Thymus (tissue), 11 donors: ENCODE results near the gene MB21D2. TPM values are rescaled to one million over a fixed set of nuclear protein-coding genes. Genes with fewer than 3 reads are reported as not detected.
"Not testable (repeated sequence)": the region's sequence is repeated elsewhere in the genome, so short reads cannot be mapped to it uniquely, and the experiment has no call there.

Experiments
- DNase-seq, 9 donors: peaks; one replicate each; pipeline ENCODE4 v3.0.0-alpha.2; 2013; ENCODE audit warnings: low spot score in 9 of 9, low read depth in 6 of 9, missing footprints in 1 of 9
- H3K27ac ChIP-seq, 2 donors: one replicate each; pipeline ENCODE4 v1.5.1; 2013; ENCODE audit warnings: control low read depth in 1 of 2, low read depth in 1 of 2, low read length in 1 of 2, mild to moderate bottlenecking in 1 of 2, moderate library complexity in 1 of 2
- H3K27me3 ChIP-seq, 2 donors: one replicate each; pipeline ENCODE4 v1.5.1; 2013; ENCODE audit warnings: low read length in 1 of 2; ENCODE audit not compliant: control insufficient read depth in 2 of 2, insufficient read depth in 1 of 2
- H3K36me3 ChIP-seq, 2 donors: one replicate each; pipeline ENCODE4 v1.5.1; 2013; ENCODE audit warnings: low read length in 1 of 2, mild to moderate bottlenecking in 1 of 2, moderate library complexity in 1 of 2; ENCODE audit not compliant: control insufficient read depth in 2 of 2, insufficient read depth in 2 of 2
- H3K4me1 ChIP-seq, 2 donors: one replicate each; pipeline ENCODE4 v1.5.1; 2013; ENCODE audit warnings: low read length in 2 of 2; ENCODE audit not compliant: control insufficient read depth in 2 of 2, insufficient read depth in 2 of 2
- H3K4me3 ChIP-seq, 2 donors: one replicate each; pipeline ENCODE4 v1.5.1; 2013; ENCODE audit warnings: low read length in 2 of 2, control low read depth in 1 of 2, mild to moderate bottlenecking in 1 of 2
- H3K9me3 ChIP-seq, 2 donors: one replicate each; pipeline ENCODE4 v1.5.1; 2013; ENCODE audit warnings: low read length in 1 of 2, mild to moderate bottlenecking in 1 of 2; ENCODE audit not compliant: control insufficient read depth in 2 of 2, insufficient read depth in 1 of 2
- whole genome bisulfite sequencing: extraction: QIAGEN DNeasy Blood & Tissue Kit; methylation state at CpG from one replicate; pipeline ENCODE4 v1.1.7; 2013; 5-methylcytosine and 5-hydroxymethylcytosine counted together
- polyA plus RNA-seq: library from polyadenylated mRNA; stranded (reverse); fragments of 200-250 nt; gene quantifications from one replicate; pipeline ENCODE4 v1.2.3, GENCODE V29; 2013
- total RNA-seq: library from RNA; stranded (reverse); fragments of 120-200 nt; gene quantifications from one replicate; pipeline ENCODE4 v1.2.4, GENCODE V29; 2013
- donor health status: healthy.

MB21D2 gene
- total and polyA plus RNA-seq, 2 donors, result 1.5 to 2.4 TPM

- WGBS, result 92% methylated on average over 2 of the region's 2 CpGs
- Histone ChIP-seq H3K4me1 (no peaks in the 10 kb centered on the region), H3K27me3 (no peaks in the 10 kb centered on the region), H3K4me3 (no peak overlapping the region), H3K27ac (no peak overlapping the region), H3K36me3 (no peaks in the 10 kb centered on the region), H3K9me3 (no peaks in the 10 kb centered on the region)
- no peak for DNase-seq
Observed at GRCh38 chr3:192799721-192800120, 117.9 kb downstream of the MB21D2 start.

GRCh38 chr3:192795021-192795420 is 122.6 kb downstream of the MB21D2 start:
- H3K27me3 ChIP-seq, result no peaks in the 10 kb centered on the region
- no peaks in the 10 kb centered on the region for H3K4me1 ChIP-seq
- H3K27ac ChIP-seq, result no peak overlapping the region
- no peaks in the 10 kb centered on the region for H3K9me3 ChIP-seq
- no peak for DNase-seq
- no peak overlapping the region for H3K4me3 ChIP-seq
- H3K36me3 ChIP-seq, result no peaks in the 10 kb centered on the region
- 91% methylated on average over 6 of the region's 6 CpGs for WGBS

- Histone ChIP-seq H3K27me3 (no peaks in the 10 kb centered on the region), H3K36me3 (no peaks in the 10 kb centered on the region), H3K9me3 (no peaks in the 10 kb centered on the region), H3K4me1 (no peaks in the 10 kb centered on the region), H3K27ac (no peak overlapping the region), H3K4me3 (no peak overlapping the region)
- DNase-seq, result no peak
- WGBS, result 89% methylated on average over 3 of the region's 3 CpGs
Observed at GRCh38 chr3:192794216-192794615, 123.4 kb downstream of the MB21D2 start.

GRCh38 chr3:192788816-192789515 is 128.7 kb downstream of the MB21D2 start:
- WGBS, result 97% methylated on average over 57 of the region's 57 CpGs
- H3K4me3 ChIP-seq, H3K9me3 ChIP-seq, H3K27me3 ChIP-seq, H3K27ac ChIP-seq, DNase-seq, H3K4me1 ChIP-seq, H3K36me3 ChIP-seq: not testable (repeated sequence)

GRCh38 chr3:192778508-192778907 is 139.1 kb downstream of the MB21D2 start:
- H3K27me3 ChIP-seq, result no peaks in the 10 kb centered on the region
- no peak overlapping the region for H3K4me3 ChIP-seq
- DNase-seq, result no peak
- no peaks in the 10 kb centered on the region for H3K4me1 ChIP-seq
- WGBS, result 96% methylated on average over 3 of the region's 3 CpGs
- H3K36me3 ChIP-seq, result no peaks in the 10 kb centered on the region
- no peak overlapping the region for H3K27ac ChIP-seq
- peaks cover 0 to 13% of the 10 kb centered on the region in 2 donors for H3K9me3 ChIP-seq

GRCh38 chr3:192774341-192774740 is 143.3 kb downstream of the MB21D2 start:
- 79% methylated on average over 4 of the region's 4 CpGs for WGBS
- H3K27me3 ChIP-seq, H3K27ac ChIP-seq, H3K4me1 ChIP-seq, H3K36me3 ChIP-seq, H3K4me3 ChIP-seq, DNase-seq: not testable (repeated sequence)
- peaks cover 0 to 13% of the 10 kb centered on the region in 2 donors for H3K9me3 ChIP-seq

GRCh38 chr3:192772240-192772894 is 145.3 kb downstream of the MB21D2 start:
- Histone ChIP-seq H3K4me3 (no peak overlapping the region), H3K27ac (no peak overlapping the region), H3K9me3 (peaks cover 0 to 13% of the 10 kb centered on the region in 2 donors), H3K27me3 (no peaks in the 10 kb centered on the region), H3K36me3 (no peaks in the 10 kb centered on the region), H3K4me1 (no peaks in the 10 kb centered on the region)
- 61% methylated on average over 5 of the region's 5 CpGs for WGBS
- DNase-seq, result no peak

GRCh38 chr3:192758654-192759053 is 159.0 kb downstream of the MB21D2 start:
- no peak for DNase-seq
- H3K27ac ChIP-seq, result no peak overlapping the region
- H3K36me3 ChIP-seq, result no peaks in the 10 kb centered on the region
- no peaks in the 10 kb centered on the region for H3K9me3 ChIP-seq
- H3K4me1 ChIP-seq, result no peaks in the 10 kb centered on the region
- H3K27me3 ChIP-seq, result no peaks in the 10 kb centered on the region
- no peak overlapping the region for H3K4me3 ChIP-seq
- WGBS, result 92% methylated on average over 7 of the region's 7 CpGs

- Histone ChIP-seq H3K27me3 (no peaks in the 10 kb centered on the region), H3K36me3 (no peaks in the 10 kb centered on the region), H3K9me3 (no peaks in the 10 kb centered on the region), H3K4me3 (no peak overlapping the region), H3K4me1 (no peaks in the 10 kb centered on the region), H3K27ac (no peak overlapping the region)
- no peak for DNase-seq
- 74% methylated on average over 2 of the region's 2 CpGs for WGBS
Observed at GRCh38 chr3:192751148-192751547, 166.5 kb downstream of the MB21D2 start.
